HG03039 (cell line): ENCODE results near the gene DNAH5.
"Not testable (repeated sequence)": the region's sequence is repeated elsewhere in the genome, so short reads cannot be mapped to it uniquely, and the experiment has no call there.

Experiments
- ATAC-seq: cut with Tn5 transposase; IDR thresholded peaks from one replicate; pipeline ENCODE4 v1.9.1; 2021; ENCODE audit warnings: mild to moderate bottlenecking, moderate library complexity; ENCODE audit not compliant: unreplicated experiment

Gene DNAH5

GRCh38 chr5:13944560-13945199, at the start of gene DNAH5:
TSS of gene DNAH5 (minus strand) at chr5:13944688. CDS start at chr5:13944438, 250 bp downstream.
- no peak for ATAC-seq

GRCh38 chr5:13993926-13994325, 49.4 kb upstream of the DNAH5 start:
- ATAC-seq = no peak

- no peak for ATAC-seq
These were observed 48.3 kb upstream of the DNAH5 start for GRCh38 chr5:13992795-13993194.

- ATAC-seq = no peak
These were observed 46.9 kb upstream of the DNAH5 start for GRCh38 chr5:13991365-13991764.

- ATAC-seq = no peak
These were observed 46.4 kb upstream of the DNAH5 start for GRCh38 chr5:13990896-13991295.

GRCh38 chr5:13989832-13990231, 45.3 kb upstream of the DNAH5 start:
- ATAC-seq = no peak

- peak; percentile 59 for ATAC-seq
These were observed 43.5 kb upstream of the DNAH5 start for GRCh38 chr5:13987843-13988464.

GRCh38 chr5:13985731-13986418, 41.4 kb upstream of the DNAH5 start:
- no peak for ATAC-seq

GRCh38 chr5:13984888-13985287, 40.4 kb upstream of the DNAH5 start:
- ATAC-seq = not testable (repeated sequence)

- no peak for ATAC-seq
These were observed 32.7 kb upstream of the DNAH5 start for GRCh38 chr5:13976867-13977830.

- no peak for ATAC-seq
These were observed 31.7 kb upstream of the DNAH5 start for GRCh38 chr5:13976223-13976622.

- ATAC-seq = no peak
These were observed 30.8 kb upstream of the DNAH5 start for GRCh38 chr5:13975246-13975645.

- ATAC-seq = no peak
These were observed 29.2 kb upstream of the DNAH5 start for GRCh38 chr5:13973724-13974123.

GRCh38 chr5:13972029-13972428, 27.5 kb upstream of the DNAH5 start:
- ATAC-seq = no peak

GRCh38 chr5:13957032-13957645, 12.7 kb upstream of the DNAH5 start:
- ATAC-seq = peak; percentile 92

- ATAC-seq = no peak
These were observed 12.0 kb upstream of the DNAH5 start for GRCh38 chr5:13956471-13956870.

GRCh38 chr5:13955896-13956295, 11.4 kb upstream of the DNAH5 start:
- no peak for ATAC-seq

GRCh38 chr5:13946111-13946510, 1.6 kb upstream of the DNAH5 start:
- no peak for ATAC-seq

GRCh38 chr5:13945271-13945670, 783 bp upstream of the DNAH5 start:
- no peak for ATAC-seq

GRCh38 chr5:13943676-13944075, 812 bp downstream of the DNAH5 start:
- no peak for ATAC-seq

GRCh38 chr5:13941468-13941867, 3.0 kb downstream of the DNAH5 start:
- ATAC-seq = no peak
